Gastroesophageal sphincter (tissue), 4 donors: ENCODE measurements around the gene HTRA3. TPM values are rescaled to one million over a fixed set of nuclear protein-coding genes. Genes with fewer than 3 reads are reported as not detected.

Source experiments
- ATAC-seq: fragments of 150-250 bp; one replicate; pipeline ENCODE4 v1.9.1; 2016; ENCODE audit warnings: mild to moderate bottlenecking, moderate library complexity
- H3K27ac ChIP-seq, 4 donors: fragments of 200-600 bp; sonication (generic) in 3 of 4; 1 replicate in 3 of 4; 2 replicates in 1 of 4; pipeline ENCODE4 v1.5.1; 2016 to 2019
- H3K27me3 ChIP-seq: fragments of 200-600 bp; sonication (generic); one replicate; pipeline ENCODE4 v1.5.1; 2019
- H3K36me3 ChIP-seq, 2 donors: fragments of 200-600 bp; sonication (generic); one replicate each; pipeline ENCODE4 v1.5.1; 2019; ENCODE audit warnings: control low read depth in 1 of 2
- H3K4me1 ChIP-seq, 3 donors: fragments of 200-600 bp; sonication (generic); 1 replicate in 2 of 3; 2 replicates in 1 of 3; pipeline ENCODE4 v1.5.1; 2016 to 2019; ENCODE audit warnings: control low read depth in 2 of 3
- H3K4me3 ChIP-seq, 2 donors: fragments of 200-600 bp; sonication (generic); one replicate each; pipeline ENCODE4 v1.5.1; 2019; ENCODE audit warnings: mild to moderate bottlenecking in 1 of 2, moderate library complexity in 1 of 2
- H3K9me3 ChIP-seq, 3 donors: fragments of 200-600 bp; sonication (generic); one replicate each; pipeline ENCODE4 v1.5.1; 2017 to 2019; ENCODE audit warnings: control low read depth in 2 of 3
- CTCF ChIP-seq, 4 experiments: fragments of 200-600 bp in 2 of 4; fragments of 450-650 bp in 2 of 4; sonication (generic) in 1 of 4; IDR thresholded peaks; one replicate each; pipeline ENCODE4 v1.5.1; 2017 to 2019; ENCODE audit warnings: antibody characterized with exemption in 4 of 4, mild to moderate bottlenecking in 2 of 4, moderate library complexity in 2 of 4
- EP300 ChIP-seq: sonication (generic); formaldehyde crosslinking; IDR thresholded peaks from one replicate; pipeline ENCODE4 v1.6.1; 2017; ENCODE audit warnings: antibody characterized with exemption, mild to moderate bottlenecking
- POLR2A ChIP-seq, 2 donors: fragments of 450-650 bp; IDR thresholded peaks; one replicate each; pipeline ENCODE4 v1.6.1; 2017; ENCODE audit warnings: antibody characterized with exemption in 2 of 2, mild to moderate bottlenecking in 2 of 2, moderate library complexity in 1 of 2
- POLR2AphosphoS5 ChIP-seq: sonication (generic); formaldehyde crosslinking; IDR thresholded peaks from one replicate; pipeline ENCODE4 v1.6.1; 2017; ENCODE audit warnings: antibody characterized with exemption
- WGBS, 2 donors: methylation state at CpG; one replicate each; pipeline ENCODE4 v1.1.5; 2018; ENCODE audit warnings: low coverage in 1 of 2; 5-methylcytosine and 5-hydroxymethylcytosine counted together
- total RNA-seq, 4 donors: library from RNA; depleted of rRNA; stranded (reverse); fragments of >200 nt; gene quantifications; one replicate each; pipeline ENCODE4 v1.1.0, GENCODE V29; 2016

HTRA3 gene
- total RNA-seq, 4 donors from 2014 or later, result 30.2 to 80.5 (median 59.9) TPM

GRCh38 chr4:8234715-8235114 lies 34.8 kb upstream of the HTRA3 start:
- H3K36me3 ChIP-seq, result peaks cover 0 to 36% of the 10 kb centered on the region in 2 donors
- H3K27me3 ChIP-seq, result no peaks in the 10 kb centered on the region
- 100% methylated on average over 1 of the region's 1 CpG; no CpG with 5 or more reads in 1 of the 2 donors for WGBS, 2 donors

GRCh38 chr4:8235224-8235623 lies 34.3 kb upstream of the HTRA3 start:
- H3K4me3 ChIP-seq, result no peak overlapping the region
- H3K4me1 ChIP-seq, result no peaks in the 10 kb centered on the region
- peaks cover 0 to 36% of the 10 kb centered on the region in 2 donors for H3K36me3 ChIP-seq
- no peaks in the 10 kb centered on the region for H3K9me3 ChIP-seq
- TF ChIP-seq POLR2A (IDR thresholded peaks at IDR 0.05), result no peak
- no peak for TF ChIP-seq CTCF (IDR thresholded peaks at IDR 0.05)
- TF ChIP-seq EP300, result no peak
- TF ChIP-seq POLR2AphosphoS5, result no peak
- no peaks in the 10 kb centered on the region for H3K27me3 ChIP-seq
- WGBS, 2 donors, result 60 to 100% methylated on average over 1 to 3 of the region's 13 CpGs
- H3K27ac ChIP-seq, result no peak overlapping the region
- no peak for ATAC-seq

More at GRCh38 chr4:8234715-8235114, 34.8 kb upstream of the HTRA3 start:
- no peak for TF ChIP-seq EP300
- TF ChIP-seq CTCF (IDR thresholded peaks at IDR 0.05), result no peak
- no peak for TF ChIP-seq POLR2AphosphoS5
- TF ChIP-seq POLR2A (IDR thresholded peaks at IDR 0.05), result no peak
- ATAC-seq, result no peak
- Histone ChIP-seq H3K4me1 (no peaks in the 10 kb centered on the region), H3K4me3 (no peak overlapping the region), H3K9me3 (no peaks in the 10 kb centered on the region), H3K27ac (no peak overlapping the region)

DNA sequence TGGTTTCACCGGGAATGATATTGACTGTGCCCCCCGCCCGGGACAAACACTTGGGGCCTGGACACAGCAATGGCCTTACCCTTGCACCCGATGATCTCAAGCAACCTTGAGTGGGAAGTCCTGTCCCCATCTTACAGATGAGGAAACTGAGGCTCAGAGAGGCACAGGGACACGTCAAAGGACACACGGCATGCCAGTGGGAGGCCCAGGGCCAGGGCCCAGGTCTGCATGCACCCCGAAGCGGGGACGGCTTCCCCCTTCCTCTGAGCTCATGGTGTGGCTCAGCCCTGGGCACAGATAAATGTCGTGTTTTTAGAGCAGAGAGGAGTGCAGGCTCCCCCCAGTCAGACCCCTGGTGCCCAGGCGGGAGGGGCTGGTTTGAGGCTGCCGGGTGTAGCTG lies 33.9 kb upstream of the HTRA3 start:
- no peaks in the 10 kb centered on the region for H3K27me3 ChIP-seq
- H3K36me3 ChIP-seq, result peaks cover 0 to 36% of the 10 kb centered on the region in 2 donors
- WGBS, 2 donors, result no CpG with 5 or more reads among the region's 12 CpGs
- no peak overlapping the region for H3K27ac ChIP-seq
- H3K4me1 ChIP-seq, result no peaks in the 10 kb centered on the region
- no peaks in the 10 kb centered on the region for H3K9me3 ChIP-seq
- TF ChIP-seq POLR2AphosphoS5 (no peak), EP300 (no peak), CTCF (IDR thresholded peaks at IDR 0.05) (no peak), POLR2A (IDR thresholded peaks at IDR 0.05) (no peak)
- ATAC-seq, result no peak
- H3K4me3 ChIP-seq, result no peak overlapping the region

GRCh38 chr4:8236106-8236919 lies 33.2 kb upstream of the HTRA3 start:
- H3K36me3 ChIP-seq, result peaks cover 0 to 36% of the 10 kb centered on the region in 2 donors
- 78% methylated on average over 7 of the region's 24 CpGs; no CpG with 5 or more reads in 1 of the 2 donors for WGBS, 2 donors
- H3K4me3 ChIP-seq, result no peak overlapping the region
- H3K27ac ChIP-seq, result no peak overlapping the region
- H3K4me1 ChIP-seq, result no peaks in the 10 kb centered on the region
- no peaks in the 10 kb centered on the region for H3K9me3 ChIP-seq
- ATAC-seq, result no peak
- no peak for TF ChIP-seq CTCF (IDR thresholded peaks at IDR 0.05)
- TF ChIP-seq EP300, result no peak
- TF ChIP-seq POLR2AphosphoS5, result no peak
- no peak for TF ChIP-seq POLR2A (IDR thresholded peaks at IDR 0.05)
- no peaks in the 10 kb centered on the region for H3K27me3 ChIP-seq

GRCh38 chr4:8236920-8237195 lies 32.7 kb upstream of the HTRA3 start:
- peaks cover 0 to 36% of the 10 kb centered on the region in 2 donors for H3K36me3 ChIP-seq
- WGBS, 2 donors, result 100% methylated on average over 1 of the region's 9 CpGs; no CpG with 5 or more reads in 1 of the 2 donors

More at GRCh38 chr4:8236920-8237195, 32.7 kb upstream of the HTRA3 start:
- Histone ChIP-seq H3K4me3 (no peak overlapping the region), H3K9me3 (no peaks in the 10 kb centered on the region), H3K27ac (no peak overlapping the region), H3K4me1 (peaks cover 0 to under 1% (median 0%) of the 10 kb centered on the region in 3 donors), H3K27me3 (no peaks in the 10 kb centered on the region)
- ATAC-seq, result no peak
- TF ChIP-seq POLR2A (IDR thresholded peaks at IDR 0.05) (no peak), EP300 (no peak), POLR2AphosphoS5 (no peak), CTCF (IDR thresholded peaks at IDR 0.05) (no peak)
